Stomach smooth muscle (tissue), 2 donors: ENCODE results near the gene PPFIA1.

Experiments used
- H3K27ac ChIP-seq: one replicate; pipeline ENCODE4 v1.7.0; 2013; ENCODE audit warnings: mild to moderate bottlenecking, low read length, inconsistent platforms
- H3K27me3 ChIP-seq, 2 donors: one replicate each; pipeline ENCODE4 v1.7.0; 2013; ENCODE audit warnings: low read length in 2 of 2; ENCODE audit not compliant: insufficient read depth in 2 of 2, control insufficient read depth in 1 of 2
- H3K36me3 ChIP-seq, 2 donors: one replicate each; pipeline ENCODE4 v1.7.0; 2013; ENCODE audit warnings: low read length in 2 of 2; ENCODE audit not compliant: control insufficient read depth in 2 of 2, insufficient read depth in 2 of 2
- H3K4me1 ChIP-seq: one replicate; pipeline ENCODE4 v1.7.0; 2013; ENCODE audit warnings: low read length; ENCODE audit not compliant: control insufficient read depth, insufficient read depth
- H3K4me3 ChIP-seq, 2 donors: one replicate each; pipeline ENCODE4 v1.7.0; 2013; ENCODE audit warnings: low read length in 2 of 2
- H3K9ac ChIP-seq, 2 donors: one replicate each; pipeline ENCODE4 v1.7.0; 2013; ENCODE audit warnings: low read length in 2 of 2, mild to moderate bottlenecking in 1 of 2
- H3K9me3 ChIP-seq, 2 donors: one replicate each; pipeline ENCODE4 v1.7.0; 2013; ENCODE audit warnings: low read length in 2 of 2; ENCODE audit not compliant: control insufficient read depth in 2 of 2
- donor health status: healthy.
- donor health status: Pancreatic carcinoma.

PPFIA1 gene

GRCh38 chr11:70334351-70334995 is 64.0 kb downstream of the PPFIA1 start:
- Histone ChIP-seq H3K4me1 (no peaks in the 10 kb centered on the region), H3K36me3 (peaks cover 61 to 75% of the 10 kb centered on the region in 2 donors), H3K27ac (no peak overlapping the region), H3K9me3 (no peaks in the 10 kb centered on the region), H3K4me3 (no peak overlapping the region), H3K9ac (no peak overlapping the region), H3K27me3 (no peaks in the 10 kb centered on the region)

DNA sequence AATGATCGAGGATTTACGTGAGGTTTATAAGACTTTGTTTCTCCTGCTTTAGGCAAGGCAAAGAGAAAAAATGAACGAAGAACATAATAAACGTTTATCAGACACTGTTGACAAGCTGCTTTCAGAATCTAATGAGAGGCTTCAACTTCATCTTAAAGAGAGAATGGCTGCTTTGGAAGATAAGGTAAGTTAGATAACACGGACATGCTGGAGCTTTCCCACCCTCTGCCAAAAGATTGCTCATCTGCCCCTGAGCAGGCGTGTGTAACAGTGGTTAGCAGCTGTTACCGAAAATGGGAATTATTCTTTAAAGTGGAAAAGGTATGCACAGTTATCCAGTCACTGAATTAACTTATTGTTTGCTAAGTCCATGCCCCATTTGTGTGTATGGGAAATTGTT is 65.0 kb downstream of the PPFIA1 start:
- H3K4me1 ChIP-seq: no peaks in the 10 kb centered on the region
- no peak overlapping the region for H3K27ac ChIP-seq
- H3K27me3 ChIP-seq: no peaks in the 10 kb centered on the region
- H3K4me3 ChIP-seq: no peak overlapping the region
- H3K36me3 ChIP-seq: peaks cover 58 to 78% of the 10 kb centered on the region in 2 donors
- H3K9me3 ChIP-seq: no peaks in the 10 kb centered on the region
- no peak overlapping the region for H3K9ac ChIP-seq

- Histone ChIP-seq H3K36me3 (peaks cover 44 to 68% of the 10 kb centered on the region in 2 donors), H3K4me1 (no peaks in the 10 kb centered on the region), H3K27ac (no peak overlapping the region)
These were observed 68.1 kb downstream of the PPFIA1 start for GRCh38 chr11:70338594-70338993.

GRCh38 chr11:70339066-70339465 is 68.6 kb downstream of the PPFIA1 start:
- Histone ChIP-seq H3K27me3 (no peaks in the 10 kb centered on the region), H3K4me1 (no peaks in the 10 kb centered on the region), H3K9me3 (no peaks in the 10 kb centered on the region), H3K27ac (no peak overlapping the region), H3K36me3 (peaks cover 44 to 70% of the 10 kb centered on the region in 2 donors), H3K9ac (no peak overlapping the region), H3K4me3 (no peak overlapping the region)

More at GRCh38 chr11:70338594-70338993, 68.1 kb downstream of the PPFIA1 start:
- Histone ChIP-seq H3K27me3 (no peaks in the 10 kb centered on the region), H3K4me3 (no peak overlapping the region), H3K9me3 (no peaks in the 10 kb centered on the region), H3K9ac (no peak overlapping the region)

DNA sequence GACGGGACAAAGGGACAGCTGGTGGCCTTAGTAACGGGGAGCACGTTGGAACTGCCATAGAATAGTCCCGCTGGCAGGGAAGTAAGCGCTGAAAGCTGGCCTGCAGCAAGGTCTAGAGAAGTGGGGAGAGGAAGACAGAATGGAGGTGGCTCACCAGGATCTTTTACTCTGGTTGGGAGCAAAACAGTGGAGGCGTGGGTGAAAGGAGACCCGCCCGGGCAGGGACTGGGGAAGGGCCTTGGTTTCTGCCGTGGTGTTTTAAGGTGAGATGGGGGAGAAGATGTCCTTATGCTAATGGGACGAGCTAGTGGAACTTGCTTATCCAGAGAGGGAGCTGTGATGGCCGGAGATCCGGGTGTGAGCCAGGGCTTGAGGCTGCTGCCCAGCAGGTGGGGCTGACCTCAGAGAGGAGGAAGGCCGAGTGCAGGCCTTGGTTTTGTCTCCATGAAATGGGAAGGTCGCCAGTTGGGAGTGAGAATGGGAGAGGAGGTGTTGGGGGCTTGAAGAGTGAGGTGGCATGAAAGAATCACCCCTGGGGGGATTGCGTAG is 71.5 kb downstream of the PPFIA1 start:
- no peaks in the 10 kb centered on the region for H3K27me3 ChIP-seq
- no peaks in the 10 kb centered on the region for H3K4me1 ChIP-seq
- no peak overlapping the region for H3K9ac ChIP-seq
- no peak overlapping the region for H3K27ac ChIP-seq
- peaks cover 43 to 62% of the 10 kb centered on the region in 2 donors for H3K36me3 ChIP-seq
- no peak overlapping the region for H3K4me3 ChIP-seq
- H3K9me3 ChIP-seq: no peaks in the 10 kb centered on the region

DNA sequence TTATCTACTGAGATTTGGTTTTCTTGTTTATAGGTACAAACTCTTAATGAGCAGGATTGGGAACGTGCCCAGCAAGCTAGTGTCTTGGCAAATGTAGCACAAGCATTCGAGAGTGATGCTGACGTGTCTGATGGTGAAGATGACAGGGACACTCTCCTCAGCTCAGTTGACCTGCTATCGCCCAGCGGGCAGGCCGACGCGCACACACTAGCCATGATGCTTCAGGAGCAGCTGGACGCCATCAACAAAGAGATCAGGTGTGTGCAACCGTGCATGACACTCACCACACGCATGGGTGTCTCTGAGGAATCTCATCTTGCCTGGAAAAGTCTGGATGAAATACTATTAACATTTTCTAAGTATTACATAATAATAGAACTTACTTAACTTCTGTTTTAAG is 73.1 kb downstream of the PPFIA1 start:
- Histone ChIP-seq H3K9me3 (no peaks in the 10 kb centered on the region), H3K27me3 (no peaks in the 10 kb centered on the region), H3K4me3 (no peak overlapping the region), H3K9ac (no peak overlapping the region), H3K27ac (no peak overlapping the region), H3K4me1 (no peaks in the 10 kb centered on the region), H3K36me3 (peaks cover 35 to 54% of the 10 kb centered on the region in 2 donors)

GRCh38 chr11:70348191-70348590 is 77.7 kb downstream of the PPFIA1 start:
- Histone ChIP-seq H3K36me3 (peaks cover 35 to 42% of the 10 kb centered on the region in 2 donors), H3K27me3 (no peaks in the 10 kb centered on the region), H3K4me3 (no peak overlapping the region), H3K27ac (no peak overlapping the region), H3K4me1 (no peaks in the 10 kb centered on the region), H3K9ac (no peak overlapping the region), H3K9me3 (no peaks in the 10 kb centered on the region)

DNA sequence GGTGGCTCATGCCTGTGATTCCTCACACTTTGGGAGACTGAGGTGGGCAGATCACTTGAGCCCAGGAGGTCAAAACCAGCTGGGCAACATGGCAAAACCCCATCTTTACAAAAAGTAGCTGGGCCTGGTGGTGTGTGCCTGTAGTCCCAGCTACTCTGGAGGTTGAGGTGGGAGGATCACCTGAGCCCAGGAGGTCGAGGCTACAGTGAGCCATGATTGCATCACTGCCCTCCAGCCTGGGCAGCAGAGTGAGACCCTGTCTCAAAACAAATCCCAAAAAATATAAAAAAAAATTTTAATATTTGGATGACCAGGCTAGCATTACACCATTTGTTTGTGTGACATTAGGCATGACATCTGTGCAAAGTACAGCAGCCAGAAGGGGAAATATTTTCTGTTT is 78.1 kb downstream of the PPFIA1 start:
- Histone ChIP-seq H3K4me1 (no peaks in the 10 kb centered on the region), H3K9me3 (no peaks in the 10 kb centered on the region), H3K36me3 (peaks cover 32 to 38% of the 10 kb centered on the region in 2 donors), H3K9ac (no peak overlapping the region), H3K4me3 (no peak overlapping the region), H3K27ac (no peak overlapping the region), H3K27me3 (no peaks in the 10 kb centered on the region)

DNA sequence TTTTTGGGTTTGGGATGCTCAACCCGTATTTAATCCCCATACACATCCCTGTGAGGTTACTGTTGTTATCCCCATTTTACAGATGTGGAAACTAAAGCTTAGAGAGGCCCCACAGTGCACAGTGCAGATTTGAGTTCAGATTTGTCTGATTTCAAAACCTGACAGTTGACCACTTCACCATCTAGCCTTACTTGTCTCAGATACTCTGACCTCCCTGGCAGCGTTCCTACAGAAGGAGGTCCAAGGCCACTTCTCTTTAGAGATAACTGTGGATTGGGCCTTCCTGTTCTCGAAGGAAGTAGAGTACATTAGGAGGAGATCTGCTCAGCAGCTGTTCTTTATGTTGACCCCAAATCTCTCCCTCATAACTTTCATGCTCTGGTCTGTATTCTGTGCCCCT is 81.2 kb downstream of the PPFIA1 start:
- H3K36me3 ChIP-seq: peaks cover 29 to 42% of the 10 kb centered on the region in 2 donors

DNA sequence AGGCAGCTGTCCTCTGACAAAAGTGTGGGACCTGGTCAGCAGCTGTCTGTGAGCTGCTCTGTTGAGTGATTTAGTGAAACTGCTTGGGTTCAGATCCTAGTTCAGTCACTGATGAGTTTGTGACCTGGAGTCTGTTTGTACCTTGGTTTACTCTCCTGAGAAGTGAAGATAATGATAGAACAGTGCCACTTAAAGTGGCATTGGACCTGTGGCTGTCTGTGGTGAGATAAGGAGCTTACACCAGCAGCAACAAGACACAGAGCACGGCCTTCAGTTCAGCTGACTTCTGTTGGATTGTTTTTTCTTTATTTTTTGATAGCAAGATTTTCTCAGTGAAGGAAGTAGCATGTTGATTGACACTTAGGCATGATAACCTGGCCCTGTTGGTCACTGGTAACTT is 81.6 kb downstream of the PPFIA1 start:
- Histone ChIP-seq H3K36me3 (peaks cover 33 to 46% of the 10 kb centered on the region in 2 donors), H3K27ac (no peak overlapping the region), H3K27me3 (no peaks in the 10 kb centered on the region), H3K9ac (no peak overlapping the region), H3K9me3 (no peaks in the 10 kb centered on the region), H3K4me1 (no peaks in the 10 kb centered on the region), H3K4me3 (no peak overlapping the region)

More for the DNA sequence above, 81.2 kb downstream of the PPFIA1 start:
- H3K4me3 ChIP-seq: no peak overlapping the region
- H3K4me1 ChIP-seq: no peaks in the 10 kb centered on the region
- H3K27me3 ChIP-seq: no peaks in the 10 kb centered on the region
- H3K9ac ChIP-seq: no peak overlapping the region
- no peak overlapping the region for H3K27ac ChIP-seq
- H3K9me3 ChIP-seq: no peaks in the 10 kb centered on the region

- Histone ChIP-seq H3K4me3 (no peak overlapping the region), H3K9me3 (no peaks in the 10 kb centered on the region), H3K4me1 (no peaks in the 10 kb centered on the region), H3K9ac (no peak overlapping the region), H3K36me3 (peaks cover 33 to 49% of the 10 kb centered on the region in 2 donors), H3K27ac (no peak overlapping the region), H3K27me3 (no peaks in the 10 kb centered on the region)
These were observed 82.1 kb downstream of the PPFIA1 start for GRCh38 chr11:70352601-70353000.
